Thymus (tissue), 11 donors: ENCODE data around the gene KRTAP29-1. TPM values are rescaled to one million over a fixed set of nuclear protein-coding genes. Genes with fewer than 3 reads are reported as not detected.

ENCODE experiments used
- DNase-seq, 9 donors: peaks; one replicate each; pipeline ENCODE4 v3.0.0-alpha.2; 2013; ENCODE audit warnings: low spot score in 9 of 9, low read depth in 6 of 9, missing footprints in 1 of 9
- H3K27ac ChIP-seq, 2 donors: one replicate each; pipeline ENCODE4 v1.5.1; 2013; ENCODE audit warnings: control low read depth in 1 of 2, low read depth in 1 of 2, low read length in 1 of 2, mild to moderate bottlenecking in 1 of 2, moderate library complexity in 1 of 2
- H3K27me3 ChIP-seq, 2 donors: one replicate each; pipeline ENCODE4 v1.5.1; 2013; ENCODE audit warnings: low read length in 1 of 2; ENCODE audit not compliant: control insufficient read depth in 2 of 2, insufficient read depth in 1 of 2
- H3K36me3 ChIP-seq, 2 donors: one replicate each; pipeline ENCODE4 v1.5.1; 2013; ENCODE audit warnings: low read length in 1 of 2, mild to moderate bottlenecking in 1 of 2, moderate library complexity in 1 of 2; ENCODE audit not compliant: control insufficient read depth in 2 of 2, insufficient read depth in 2 of 2
- H3K4me1 ChIP-seq, 2 donors: one replicate each; pipeline ENCODE4 v1.5.1; 2013; ENCODE audit warnings: low read length in 2 of 2; ENCODE audit not compliant: control insufficient read depth in 2 of 2, insufficient read depth in 2 of 2
- H3K4me3 ChIP-seq, 2 donors: one replicate each; pipeline ENCODE4 v1.5.1; 2013; ENCODE audit warnings: low read length in 2 of 2, control low read depth in 1 of 2, mild to moderate bottlenecking in 1 of 2
- H3K9me3 ChIP-seq, 2 donors: one replicate each; pipeline ENCODE4 v1.5.1; 2013; ENCODE audit warnings: low read length in 1 of 2, mild to moderate bottlenecking in 1 of 2; ENCODE audit not compliant: control insufficient read depth in 2 of 2, insufficient read depth in 1 of 2
- WGBS: extraction: QIAGEN DNeasy Blood & Tissue Kit; methylation state at CpG from one replicate; pipeline ENCODE4 v1.1.7; 2013; 5-methylcytosine and 5-hydroxymethylcytosine counted together
- polyA plus RNA-seq: library from polyadenylated mRNA; stranded (reverse); fragments of 200-250 nt; gene quantifications from one replicate; pipeline ENCODE4 v1.2.3, GENCODE V29; 2013
- total RNA-seq: library from RNA; stranded (reverse); fragments of 120-200 nt; gene quantifications from one replicate; pipeline ENCODE4 v1.2.4, GENCODE V29; 2013
- donor health status: healthy.

KRTAP29-1 gene
- total and polyA plus RNA-seq, 2 donors, result 0.23 TPM; not detected in 1

GRCh38 chr17:41340494-41340893 is 37.8 kb upstream of the KRTAP29-1 start:
- Histone ChIP-seq H3K4me1 (peaks cover 0 to 4% of the 10 kb centered on the region in 2 donors), H3K4me3 (no peak overlapping the region), H3K27me3 (no peaks in the 10 kb centered on the region), H3K27ac (peak overlapping the region in 1 of 2 donors; percentile 36), H3K36me3 (no peaks in the 10 kb centered on the region), H3K9me3 (peaks cover 0 to 8% of the 10 kb centered on the region in 2 donors)
- WGBS, result 59% methylated on average over 3 of the region's 3 CpGs
- DNase-seq, result no peak

- WGBS, result 76% methylated on average over 2 of the region's 2 CpGs
- H3K4me1 ChIP-seq, result peaks cover 0 to 4% of the 10 kb centered on the region in 2 donors
- H3K27ac ChIP-seq, result peak overlapping the region; percentile 41 to 61
- H3K4me3 ChIP-seq, result no peak overlapping the region
- DNase-seq, result no peak
- no peaks in the 10 kb centered on the region for H3K27me3 ChIP-seq
- H3K36me3 ChIP-seq, result no peaks in the 10 kb centered on the region
- H3K9me3 ChIP-seq, result peaks cover 0 to 8% of the 10 kb centered on the region in 2 donors
These were observed 37.0 kb upstream of the KRTAP29-1 start for GRCh38 chr17:41339571-41340172.

GRCh38 chr17:41338961-41339485 is 36.4 kb upstream of the KRTAP29-1 start:
- peak in 1 of 9 donors; percentile 42 for DNase-seq
- 61% methylated on average over 5 of the region's 5 CpGs for WGBS

GRCh38 chr17:41335747-41336146 is 33.1 kb upstream of the KRTAP29-1 start:
- Histone ChIP-seq H3K36me3 (no peaks in the 10 kb centered on the region), H3K4me3 (no peak overlapping the region), H3K27me3 (no peaks in the 10 kb centered on the region), H3K27ac (no peak overlapping the region), H3K9me3 (no peaks in the 10 kb centered on the region), H3K4me1 (peaks cover 0 to 4% of the 10 kb centered on the region in 2 donors)
- DNase-seq, result no peak
- 100% methylated on average over 1 of the region's 1 CpG for WGBS

More at GRCh38 chr17:41338961-41339485, 36.4 kb upstream of the KRTAP29-1 start:
- H3K36me3 ChIP-seq, result no peaks in the 10 kb centered on the region
- no peak overlapping the region for H3K4me3 ChIP-seq
- H3K27ac ChIP-seq, result peak overlapping the region; percentile 36 to 41
- peaks cover 0 to 8% of the 10 kb centered on the region in 2 donors for H3K9me3 ChIP-seq
- H3K4me1 ChIP-seq, result peaks cover 0 to 4% of the 10 kb centered on the region in 2 donors
- H3K27me3 ChIP-seq, result no peaks in the 10 kb centered on the region

- H3K4me1 ChIP-seq, result peaks cover 0 to 3% of the 10 kb centered on the region in 2 donors
- no peak overlapping the region for H3K27ac ChIP-seq
- no peaks in the 10 kb centered on the region for H3K36me3 ChIP-seq
- 79% methylated on average over 6 of the region's 6 CpGs for WGBS
- no peaks in the 10 kb centered on the region for H3K27me3 ChIP-seq
- no peaks in the 10 kb centered on the region for H3K9me3 ChIP-seq
- DNase-seq, result no peak
- no peak overlapping the region for H3K4me3 ChIP-seq
These were observed 32.0 kb upstream of the KRTAP29-1 start for GRCh38 chr17:41334385-41335305.

GRCh38 chr17:41333836-41334235 is 31.2 kb upstream of the KRTAP29-1 start:
- Histone ChIP-seq H3K4me1 (no peaks in the 10 kb centered on the region), H3K36me3 (no peaks in the 10 kb centered on the region), H3K4me3 (no peak overlapping the region), H3K27ac (no peak overlapping the region), H3K27me3 (no peaks in the 10 kb centered on the region), H3K9me3 (no peaks in the 10 kb centered on the region)
- no peak for DNase-seq
- WGBS, result 96% methylated on average over 3 of the region's 3 CpGs

GRCh38 chr17:41333098-41333497 is 30.4 kb upstream of the KRTAP29-1 start:
- H3K27ac ChIP-seq, result no peak overlapping the region
- no peaks in the 10 kb centered on the region for H3K9me3 ChIP-seq
- no peak for DNase-seq
- H3K36me3 ChIP-seq, result no peaks in the 10 kb centered on the region
- WGBS, result 97% methylated on average over 5 of the region's 5 CpGs
- no peak overlapping the region for H3K4me3 ChIP-seq
- no peaks in the 10 kb centered on the region for H3K4me1 ChIP-seq
- H3K27me3 ChIP-seq, result no peaks in the 10 kb centered on the region

- Histone ChIP-seq H3K36me3 (no peaks in the 10 kb centered on the region), H3K4me1 (no peaks in the 10 kb centered on the region), H3K9me3 (no peaks in the 10 kb centered on the region), H3K27me3 (no peaks in the 10 kb centered on the region), H3K4me3 (no peak overlapping the region), H3K27ac (no peak overlapping the region)
- WGBS, result 89% methylated on average over 2 of the region's 2 CpGs
- no peak for DNase-seq
These were observed 29.6 kb upstream of the KRTAP29-1 start for GRCh38 chr17:41332239-41332638.

GRCh38 chr17:41331606-41332005 is 29.0 kb upstream of the KRTAP29-1 start:
- Histone ChIP-seq H3K27me3 (no peaks in the 10 kb centered on the region), H3K4me3 (no peak overlapping the region), H3K27ac (no peak overlapping the region), H3K4me1 (no peaks in the 10 kb centered on the region), H3K36me3 (no peaks in the 10 kb centered on the region), H3K9me3 (no peaks in the 10 kb centered on the region)
- DNase-seq, result no peak
- WGBS, result 89% methylated on average over 7 of the region's 7 CpGs
